ENCODE data around the gene GRAMD2B.
"Not testable (repeated sequence)": the region's sequence is repeated elsewhere in the genome, so short reads cannot be mapped to it uniquely, and the experiment has no call there.

Gene GRAMD2B

DNA sequence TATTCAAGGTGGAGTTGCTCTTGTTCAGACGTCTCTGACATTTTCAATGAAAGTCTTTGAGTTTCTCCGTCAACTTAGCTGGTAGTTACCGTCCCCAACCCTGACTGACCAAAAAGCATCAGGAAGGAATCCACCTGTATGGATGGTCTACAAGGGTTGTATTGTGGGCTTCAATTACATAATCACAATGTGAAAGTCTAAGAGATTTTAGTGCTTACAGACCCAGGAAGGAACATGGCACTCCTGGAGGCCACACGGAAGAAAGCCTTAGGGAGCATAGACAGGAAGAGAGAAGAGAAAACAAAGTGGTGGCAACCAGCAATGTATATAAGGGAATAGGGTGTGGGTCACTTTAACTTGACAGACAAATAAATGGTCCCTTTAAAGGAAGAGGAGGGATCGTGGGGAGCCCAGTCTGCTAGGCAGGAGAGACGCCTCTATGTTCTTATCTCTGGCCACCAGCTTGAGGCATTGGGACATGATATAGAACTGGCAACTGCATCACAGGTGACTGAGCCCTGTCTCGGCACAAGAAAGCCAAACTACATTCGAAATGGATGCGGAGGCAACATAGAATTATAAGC lies 91.4 kb downstream of the GRAMD2B start:
- DNase-seq, result no peak

DNA sequence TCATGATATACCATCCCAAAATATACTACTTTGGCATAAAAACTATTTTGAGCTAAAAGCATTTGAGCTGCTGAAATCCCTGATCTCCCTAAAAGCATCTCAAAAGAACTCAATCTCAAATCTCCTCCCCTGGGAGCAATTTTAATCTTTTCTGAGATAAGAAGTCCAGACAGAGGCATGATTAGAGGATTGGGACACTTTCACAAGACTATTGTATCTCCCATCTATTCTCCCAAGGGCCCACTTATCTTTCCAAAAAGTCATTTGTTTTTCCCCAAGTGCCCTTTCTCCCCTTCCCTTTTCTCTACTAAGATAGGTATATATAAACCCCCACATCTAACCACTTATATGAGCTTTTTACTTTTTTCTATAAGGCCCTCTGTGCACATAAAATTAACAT lies 92.1 kb downstream of the GRAMD2B start:
- no peak for DNase-seq

DNA sequence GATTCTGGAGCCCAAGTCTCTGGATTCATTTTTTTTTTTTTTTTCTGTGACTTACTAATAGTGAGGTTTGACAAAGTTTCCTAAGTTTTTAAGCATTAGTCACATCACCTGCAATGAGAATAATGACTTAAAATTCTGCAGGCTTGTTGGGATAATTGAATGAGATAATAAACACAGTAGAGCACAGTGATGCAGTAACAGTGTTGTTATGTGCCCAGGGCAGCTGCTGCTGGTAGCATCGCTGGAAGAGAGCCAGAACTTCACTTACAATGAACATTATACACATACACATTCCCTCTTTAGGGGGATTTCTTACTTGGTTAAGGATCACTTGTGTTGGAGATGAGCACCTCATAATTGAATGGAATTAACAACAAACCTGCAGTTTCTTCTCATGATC lies 92.9 kb downstream of the GRAMD2B start:
- no peak for DNase-seq

GRCh38 chr5:126516852-126517251 lies 93.6 kb downstream of the GRAMD2B start:
- no peak for DNase-seq

GRCh38 chr5:126519223-126519622 lies 96.0 kb downstream of the GRAMD2B start:
- DNase-seq, result not testable (repeated sequence)

GRCh38 chr5:126519637-126520592 lies 96.7 kb downstream of the GRAMD2B start:
- no peak for DNase-seq

- DNase-seq, result no peak
These were observed 97.4 kb downstream of the GRAMD2B start for GRCh38 chr5:126520593-126520953.

- DNase-seq, result no peak
These were observed 97.9 kb downstream of the GRAMD2B start for GRCh38 chr5:126521130-126521529.

DNA sequence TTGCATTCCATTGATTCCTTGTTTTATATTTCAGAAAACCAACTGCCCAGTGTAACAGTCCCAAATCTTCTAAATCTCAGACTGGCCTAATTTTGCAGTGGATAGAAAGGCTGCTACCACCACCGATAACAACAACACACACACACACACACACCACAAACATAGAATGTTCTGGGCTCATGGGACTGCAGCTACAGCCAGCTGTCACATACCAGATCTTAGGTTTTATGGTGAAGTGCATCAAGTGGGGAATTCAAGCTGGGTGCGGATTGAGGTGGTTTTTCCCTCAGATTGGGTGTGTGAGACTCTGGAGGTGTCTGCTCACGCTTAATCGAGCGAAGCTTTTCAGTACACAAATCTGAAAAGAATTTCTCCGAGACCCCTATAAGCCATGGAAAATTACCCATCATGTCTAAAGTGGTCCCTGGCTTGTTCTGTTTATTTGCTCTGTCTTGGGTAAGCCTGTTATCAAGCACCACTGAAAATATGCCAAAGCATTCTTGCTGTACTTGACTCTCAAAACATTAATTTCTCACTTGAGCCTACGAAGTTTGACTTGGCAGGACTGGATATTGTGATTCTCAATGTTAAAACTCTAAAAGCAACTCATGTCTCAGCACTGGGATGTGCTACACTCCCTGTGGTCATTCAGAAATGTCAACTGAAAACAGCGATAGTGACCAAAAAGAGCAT lies 100.8 kb downstream of the GRAMD2B start:
- no peak for DNase-seq

GRCh38 chr5:126525630-126526245 lies 102.5 kb downstream of the GRAMD2B start:
- DNase-seq, result no peak

- no peak for DNase-seq
These were observed 103.3 kb downstream of the GRAMD2B start for GRCh38 chr5:126526493-126526892.

- DNase-seq, result no peak
These were observed 103.9 kb downstream of the GRAMD2B start for GRCh38 chr5:126527158-126527557.

- DNase-seq, result no peak
These were observed 104.7 kb downstream of the GRAMD2B start for GRCh38 chr5:126527892-126528291.

- DNase-seq, result no peak
These were observed 108.4 kb downstream of the GRAMD2B start for GRCh38 chr5:126531543-126532120.

GRCh38 chr5:126534553-126534952 lies 111.3 kb downstream of the GRAMD2B start:
- no peak for DNase-seq

DNA sequence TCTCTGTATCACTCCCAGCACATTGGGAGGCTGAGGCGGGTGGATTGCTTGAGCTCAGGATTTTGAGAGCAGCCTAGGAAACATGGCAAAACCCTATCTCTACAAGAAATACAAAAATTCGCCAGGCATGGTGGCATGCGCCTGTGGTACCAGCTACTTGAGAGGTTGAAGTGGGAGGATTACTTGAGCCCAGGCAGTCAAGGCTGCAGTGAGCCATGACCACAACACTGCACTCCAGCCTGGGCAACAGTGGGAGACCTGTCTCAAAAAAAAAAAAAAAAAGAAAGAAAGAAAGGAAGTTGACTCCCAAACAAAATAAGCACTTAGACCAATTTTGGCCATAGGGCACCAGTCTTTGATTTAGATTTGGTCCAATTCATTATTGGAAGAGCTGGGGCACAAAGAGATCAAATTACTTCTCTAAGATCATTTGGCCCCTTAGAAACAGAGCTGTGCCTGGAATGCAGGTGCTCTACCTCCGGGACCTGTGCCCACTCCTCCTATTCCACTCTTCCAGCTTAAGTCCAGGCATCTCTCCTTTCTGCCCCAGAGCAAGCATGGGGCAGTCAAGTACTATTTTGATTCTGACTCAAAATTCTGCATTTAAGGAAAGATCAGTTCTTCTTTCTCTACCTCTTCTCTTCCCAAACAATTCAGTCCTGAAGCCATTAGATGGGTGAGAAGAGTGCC lies 112.8 kb downstream of the GRAMD2B start:
- no peak for DNase-seq

- no peak for DNase-seq
These were observed 113.7 kb downstream of the GRAMD2B start for GRCh38 chr5:126536874-126537273.

DNA sequence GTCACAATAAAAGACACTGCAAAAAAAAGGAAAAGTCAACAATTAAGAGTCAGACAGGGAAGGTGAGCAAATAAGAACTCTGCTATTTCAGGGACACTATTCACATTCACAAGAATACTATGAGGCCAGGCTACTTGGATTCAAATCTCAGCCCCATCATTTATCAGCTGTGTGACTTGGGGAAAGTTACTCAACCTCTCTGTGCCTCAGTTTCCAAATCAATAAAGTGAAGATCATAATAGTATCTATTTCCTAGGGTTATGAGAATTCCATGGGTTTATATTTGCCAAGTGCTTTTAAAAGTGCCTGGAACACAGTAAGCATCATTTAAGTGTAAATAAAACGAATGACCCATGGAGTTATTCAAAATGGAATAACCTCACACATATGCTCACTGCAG lies 115.4 kb downstream of the GRAMD2B start:
- no peak for DNase-seq

GRCh38 chr5:126540631-126541030 lies 117.4 kb downstream of the GRAMD2B start:
- DNase-seq, result no peak

GRCh38 chr5:126542441-126542840 lies 119.2 kb downstream of the GRAMD2B start:
- DNase-seq, result no peak

DNA sequence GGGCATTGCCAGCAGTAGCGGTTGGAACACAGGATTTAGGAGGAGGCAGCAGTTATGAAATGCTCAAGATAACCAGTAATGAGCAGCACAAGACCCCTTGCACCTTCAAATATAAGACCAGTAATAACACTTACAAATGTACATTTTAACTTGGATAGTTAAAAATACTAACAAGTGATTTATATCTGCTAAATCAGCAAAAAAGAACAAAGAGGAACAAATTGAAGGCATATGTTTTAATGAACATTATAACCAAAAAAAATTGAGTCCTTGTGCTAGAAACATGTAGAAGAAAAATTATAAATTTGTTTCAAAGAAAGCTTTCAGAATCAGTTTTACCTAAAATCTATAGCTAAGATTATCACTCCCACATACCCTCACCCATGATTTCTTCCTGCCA lies 119.8 kb downstream of the GRAMD2B start:
- no peak for DNase-seq

DNA sequence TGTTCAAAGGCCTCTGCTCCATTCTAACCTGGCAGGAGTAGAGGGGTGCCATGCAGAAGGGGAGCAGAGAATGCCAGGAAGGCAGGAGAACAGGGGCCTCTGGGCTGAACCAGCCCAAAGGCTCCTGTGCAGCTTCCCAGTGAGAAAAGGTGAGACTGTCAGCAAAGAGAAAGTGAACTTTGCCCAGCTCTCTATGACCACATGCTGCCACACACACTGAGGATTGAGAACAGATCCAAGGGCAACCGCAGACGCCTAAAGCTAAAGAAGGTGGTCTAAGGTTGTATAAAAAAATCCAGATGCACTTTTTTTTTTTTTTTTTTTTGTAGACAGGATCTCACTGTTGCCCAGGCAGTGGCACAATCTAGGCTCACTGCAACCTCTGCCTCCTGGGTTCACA lies 120.5 kb downstream of the GRAMD2B start:
- no peak for DNase-seq

Measured in T-helper 9 cell (primary cell).